ENCODE measurements around the gene PPP2R5D. TPM values are rescaled to one million over a fixed set of nuclear protein-coding genes. Genes with fewer than 3 reads are reported as not detected.

PPP2R5D gene
- total RNA-seq, 4 donors from 2014 or later = 15.6 to 35.9 (median 27.4) TPM

GRCh38 chr6:42968126-42968701, 16.2 kb upstream of the PPP2R5D start:
- H3K9me3 ChIP-seq = no peaks in the 10 kb centered on the region
- whole genome bisulfite sequencing, 2 donors = 94 to 100% methylated on average over 1 to 2 of the region's 12 CpGs
- intact Hi-C loops (cut with DNase I) = loop anchor here (10.0 kb wide), 1 partner anchor 97 kb away; no protein-coding TSS in a partner anchor
- no peak overlapping the region for H3K4me3 ChIP-seq
- no peak for TF ChIP-seq CTCF (IDR thresholded peaks at IDR 0.05)
- TF ChIP-seq POLR2A (IDR thresholded peaks at IDR 0.05) = no peak
- peaks cover 0 to 63% (median 18%) of the 10 kb centered on the region in 3 donors for H3K36me3 ChIP-seq
- H3K27me3 ChIP-seq = no peaks in the 10 kb centered on the region
- no peak for DNase-seq
- H3K27ac ChIP-seq = no peak overlapping the region
- H3K4me1 ChIP-seq = peaks cover 0 to 4% (median 0%) of the 10 kb centered on the region in 3 donors

GRCh38 chr6:42968783-42969182, 15.6 kb upstream of the PPP2R5D start:
- 56 to 83% methylated on average over 3 to 4 of the region's 4 CpGs for WGBS, 2 donors
- intact Hi-C loops (cut with DNase I) = loop anchor here (10.0 kb wide), 1 partner anchor 96 kb away; no protein-coding TSS in a partner anchor
- no peak for DNase-seq
- TF ChIP-seq POLR2A (IDR thresholded peaks at IDR 0.05) = no peak
- no peak for TF ChIP-seq CTCF (IDR thresholded peaks at IDR 0.05)
- Histone ChIP-seq H3K36me3 (peaks cover 0 to 58% (median 19%) of the 10 kb centered on the region in 3 donors), H3K4me3 (no peak overlapping the region), H3K4me1 (peaks cover 0 to 4% (median 0%) of the 10 kb centered on the region in 3 donors), H3K27ac (no peak overlapping the region), H3K9me3 (no peaks in the 10 kb centered on the region), H3K27me3 (no peaks in the 10 kb centered on the region)

GRCh38 chr6:42969431-42969830, 14.9 kb upstream of the PPP2R5D start:
- no peaks in the 10 kb centered on the region for H3K27me3 ChIP-seq
- intact Hi-C loops (cut with DNase I) = loop anchor here (10.0 kb wide), 1 partner anchor 95 kb away; no protein-coding TSS in a partner anchor
- no peak for TF ChIP-seq CTCF (IDR thresholded peaks at IDR 0.05)
- no peak for TF ChIP-seq POLR2A (IDR thresholded peaks at IDR 0.05)
- no peak for DNase-seq
- no peak overlapping the region for H3K27ac ChIP-seq
- WGBS, 2 donors = 80 to 88% methylated on average over 1 of the region's 2 CpGs
- no peak overlapping the region for H3K4me3 ChIP-seq
- H3K9me3 ChIP-seq = no peaks in the 10 kb centered on the region
- peaks cover 0 to 4% (median 0%) of the 10 kb centered on the region in 3 donors for H3K4me1 ChIP-seq
- peaks cover 0 to 55% (median 22%) of the 10 kb centered on the region in 3 donors for H3K36me3 ChIP-seq

GRCh38 chr6:42969934-42970333, 14.4 kb upstream of the PPP2R5D start:
- Histone ChIP-seq H3K9me3 (no peaks in the 10 kb centered on the region), H3K4me3 (no peak overlapping the region), H3K27ac (no peak overlapping the region), H3K36me3 (peaks cover 0 to 50% (median 22%) of the 10 kb centered on the region in 3 donors), H3K27me3 (no peaks in the 10 kb centered on the region), H3K4me1 (peaks cover 3 to 4% (median 4%) of the 10 kb centered on the region in 3 donors)
- no peak for TF ChIP-seq CTCF (IDR thresholded peaks at IDR 0.05)
- no peak for TF ChIP-seq POLR2A (IDR thresholded peaks at IDR 0.05)
- no peak for DNase-seq
- intact Hi-C loops (cut with DNase I) = loop anchor here (10.0 kb wide), 1 partner anchor 95 kb away; no protein-coding TSS in a partner anchor
- WGBS, 2 donors = 91 to 93% methylated on average over 3 to 4 of the region's 4 CpGs

- TF ChIP-seq POLR2A (IDR thresholded peaks at IDR 0.05) (no peak), CTCF (IDR thresholded peaks at IDR 0.05) (no peak)
- Histone ChIP-seq H3K9me3 (no peaks in the 10 kb centered on the region), H3K4me1 (peaks cover 4 to 14% (median 7%) of the 10 kb centered on the region in 3 donors), H3K36me3 (peaks cover 0 to 39% (median 22%) of the 10 kb centered on the region in 3 donors), H3K27ac (no peak overlapping the region), H3K4me3 (no peak overlapping the region), H3K27me3 (no peaks in the 10 kb centered on the region)
- no peak for DNase-seq
- WGBS, 2 donors = 69 to 72% methylated on average over 4 of the region's 4 CpGs
- intact Hi-C loops (cut with DNase I) = no loop called here
Observed at GRCh38 chr6:42970871-42971612, 13.3 kb upstream of the PPP2R5D start.

Data from esophagus squamous epithelium (tissue), 5 donors.